Left renal pelvis (tissue), 4 donors: ENCODE data around the gene RPP30. TPM values are rescaled to one million over a fixed set of nuclear protein-coding genes. Genes with fewer than 3 reads are reported as not detected.
A peak's percentile ranks its signal among the peaks of the same experiment; 100 is the strongest.
"Not testable (repeated sequence)": the region's sequence is repeated elsewhere in the genome, so short reads cannot be mapped to it uniquely, and the experiment has no call there.

ENCODE experiments used
- DNase-seq, 4 donors: peaks; one replicate each; pipeline ENCODE4 v3.0.0-alpha.2; 2013; ENCODE audit warnings: low read depth in 4 of 4, low spot score in 3 of 4
- polyA plus RNA-seq, 4 donors: library from polyadenylated mRNA; unstranded; fragments of 120-200 nt; gene quantifications; one replicate each; pipeline ENCODE4 v1.2.1, GENCODE V29; 2013; ENCODE audit not compliant: insufficient read length in 4 of 4

The RPP30 gene
- polyA plus RNA-seq, 4 donors: 55.9 to 66.1 (median 58.0) TPM

- DNase-seq: no peak
Observed at GRCh38 chr10:90866050-90866598, 5.7 kb upstream of the RPP30 start.

- peak; percentile 41 to 73 (median 54) for DNase-seq
Observed at GRCh38 chr10:90871279-90871765, 452 bp upstream of the RPP30 start.

- DNase-seq: no peak
Observed at GRCh38 chr10:90872648-90873020, 860 bp downstream of the RPP30 start.

GRCh38 chr10:90879062-90879461 lies 7.3 kb downstream of the RPP30 start:
- no peak for DNase-seq

- DNase-seq: not testable (repeated sequence)
Observed at GRCh38 chr10:90880059-90880719, 8.4 kb downstream of the RPP30 start.

- DNase-seq: no peak
Observed at GRCh38 chr10:90884431-90884830, 12.7 kb downstream of the RPP30 start.

GRCh38 chr10:90885176-90885575 lies 13.4 kb downstream of the RPP30 start:
- no peak for DNase-seq

GRCh38 chr10:90887555-90887954 lies 15.8 kb downstream of the RPP30 start:
- no peak for DNase-seq

GRCh38 chr10:90888387-90888786 lies 16.6 kb downstream of the RPP30 start:
- no peak for DNase-seq

GRCh38 chr10:90889636-90890035 lies 17.9 kb downstream of the RPP30 start:
- DNase-seq: no peak

GRCh38 chr10:90890347-90890746 lies 18.6 kb downstream of the RPP30 start:
- no peak for DNase-seq

GRCh38 chr10:90893190-90893589 lies 21.4 kb downstream of the RPP30 start:
- no peak for DNase-seq

- DNase-seq: not testable (repeated sequence)
Observed at GRCh38 chr10:90896916-90897315, 25.1 kb downstream of the RPP30 start.

GRCh38 chr10:90905925-90906324 lies 34.2 kb downstream of the RPP30 start:
- no peak for DNase-seq

- DNase-seq: no peak
Observed at GRCh38 chr10:90906596-90906995, 34.8 kb downstream of the RPP30 start.

GRCh38 chr10:90911133-90912051 lies 39.6 kb downstream of the RPP30 start:
- peak in 2 of 4 donors; percentile 63 to 71 for DNase-seq

- no peak for DNase-seq
Observed at GRCh38 chr10:90912174-90912573, 40.4 kb downstream of the RPP30 start.

- DNase-seq: no peak
Observed at GRCh38 chr10:90912854-90913479, 41.2 kb downstream of the RPP30 start.

- DNase-seq: no peak
Observed at GRCh38 chr10:90913774-90914420, 42.1 kb downstream of the RPP30 start.

- DNase-seq: no peak
Observed at GRCh38 chr10:90914992-90915765, 43.4 kb downstream of the RPP30 start.
